ENCODE measurements around the gene DNAJC30. TPM values are rescaled to one million over a fixed set of nuclear protein-coding genes. Genes with fewer than 3 reads are reported as not detected.
"Not testable (repeated sequence)": the region's sequence is repeated elsewhere in the genome, so short reads cannot be mapped to it uniquely, and the experiment has no call there.

The DNAJC30 gene
- total RNA-seq, 1 donor = 3.0 TPM

DNA sequence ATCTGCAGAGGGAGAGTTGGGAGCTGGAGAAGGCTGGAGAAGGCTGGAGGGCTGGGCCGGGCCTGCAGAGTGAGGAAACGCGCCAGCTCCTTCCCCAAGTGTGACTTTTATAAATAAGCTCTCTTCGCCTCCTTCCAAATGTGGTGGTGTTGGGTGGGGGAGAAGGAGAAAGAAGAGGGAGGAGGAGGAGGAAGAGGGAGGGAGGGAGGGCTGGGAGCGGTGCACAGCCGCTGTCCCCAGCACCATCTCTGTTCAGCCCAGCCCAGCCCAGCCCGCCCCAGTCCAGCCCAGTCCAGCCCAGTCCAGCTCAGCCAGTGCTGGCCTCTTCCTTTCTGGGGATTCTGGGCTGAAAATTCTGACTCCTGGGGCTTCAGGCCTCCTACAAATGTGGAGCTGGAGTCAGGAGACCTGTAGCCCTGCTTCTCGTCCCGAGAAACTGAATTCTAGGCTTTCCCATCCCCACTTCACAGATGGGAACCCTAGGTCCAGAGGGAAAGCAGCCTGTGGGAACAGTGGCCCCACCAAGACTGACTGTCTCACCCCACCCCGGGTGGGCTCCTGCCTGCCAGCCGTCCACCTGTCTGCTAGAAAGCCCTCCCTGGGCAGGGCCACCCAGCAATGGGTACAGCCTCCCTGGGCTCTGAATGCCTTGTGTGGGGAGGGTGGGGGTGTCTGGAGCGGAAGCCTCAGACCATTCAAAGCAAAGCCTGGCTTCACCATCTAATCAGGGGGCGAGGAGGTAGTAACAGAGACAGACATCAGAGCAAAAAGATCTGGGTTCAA is 34.0 kb upstream of the DNAJC30 start:
- TF ChIP-seq, protein P1, sequence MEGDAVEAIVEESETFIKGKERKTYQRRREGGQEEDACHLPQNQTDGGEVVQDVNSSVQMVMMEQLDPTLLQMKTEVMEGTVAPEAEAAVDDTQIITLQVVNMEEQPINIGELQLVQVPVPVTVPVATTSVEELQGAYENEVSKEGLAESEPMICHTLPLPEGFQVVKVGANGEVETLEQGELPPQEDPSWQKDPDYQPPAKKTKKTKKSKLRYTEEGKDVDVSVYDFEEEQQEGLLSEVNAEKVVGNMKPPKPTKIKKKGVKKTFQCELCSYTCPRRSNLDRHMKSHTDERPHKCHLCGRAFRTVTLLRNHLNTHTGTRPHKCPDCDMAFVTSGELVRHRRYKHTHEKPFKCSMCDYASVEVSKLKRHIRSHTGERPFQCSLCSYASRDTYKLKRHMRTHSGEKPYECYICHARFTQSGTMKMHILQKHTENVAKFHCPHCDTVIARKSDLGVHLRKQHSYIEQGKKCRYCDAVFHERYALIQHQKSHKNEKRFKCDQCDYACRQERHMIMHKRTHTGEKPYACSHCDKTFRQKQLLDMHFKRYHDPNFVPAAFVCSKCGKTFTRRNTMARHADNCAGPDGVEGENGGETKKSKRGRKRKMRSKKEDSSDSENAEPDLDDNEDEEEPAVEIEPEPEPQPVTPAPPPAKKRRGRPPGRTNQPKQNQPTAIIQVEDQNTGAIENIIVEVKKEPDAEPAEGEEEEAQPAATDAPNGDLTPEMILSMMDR (IDR thresholded peaks at IDR 0.05; ENCODE audit: insufficient read depth, low read depth, low read length) = no peak
- peak; percentile 37 for DNase-seq (ENCODE audit: low read depth)
- peak overlapping the region; percentile 77 for H3K4me3 ChIP-seq (ENCODE audit: low read depth, low read length)

DNA sequence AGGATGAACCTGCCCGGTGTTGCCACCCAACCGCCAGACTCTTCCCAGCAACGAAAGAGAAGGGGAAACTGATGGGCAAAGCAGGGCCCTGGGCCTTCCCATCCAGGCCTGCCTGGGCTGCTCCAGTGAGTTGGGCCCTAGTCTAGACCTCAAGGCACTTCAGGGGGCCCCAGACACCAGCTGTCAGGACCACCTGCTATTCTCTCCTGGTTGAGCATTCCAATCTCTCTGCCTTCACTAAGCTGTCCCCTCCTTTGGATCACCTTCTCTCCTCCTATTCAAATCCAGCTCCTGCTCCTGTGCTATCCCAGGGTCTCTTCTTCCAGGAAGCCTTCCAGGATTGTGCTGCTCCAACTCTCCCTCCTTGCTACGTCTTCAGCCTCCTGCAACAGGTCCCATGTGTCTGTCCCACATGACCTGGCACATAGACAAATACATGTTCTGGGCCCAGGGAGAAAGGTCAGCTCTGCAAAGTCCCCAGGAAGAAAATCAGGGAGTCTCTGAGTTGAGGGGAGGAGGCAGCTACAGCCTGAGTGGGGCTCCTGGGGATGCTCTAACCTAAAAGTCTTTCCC is 33.2 kb upstream of the DNAJC30 start:
- TF ChIP-seq, protein P1 (IDR thresholded peaks at IDR 0.05; ENCODE audit: insufficient read depth, low read depth, low read length) = no peak
- H3K4me3 ChIP-seq (ENCODE audit: low read depth, low read length) = no peak overlapping the region
- no peak for DNase-seq (ENCODE audit: low read depth)

DNA sequence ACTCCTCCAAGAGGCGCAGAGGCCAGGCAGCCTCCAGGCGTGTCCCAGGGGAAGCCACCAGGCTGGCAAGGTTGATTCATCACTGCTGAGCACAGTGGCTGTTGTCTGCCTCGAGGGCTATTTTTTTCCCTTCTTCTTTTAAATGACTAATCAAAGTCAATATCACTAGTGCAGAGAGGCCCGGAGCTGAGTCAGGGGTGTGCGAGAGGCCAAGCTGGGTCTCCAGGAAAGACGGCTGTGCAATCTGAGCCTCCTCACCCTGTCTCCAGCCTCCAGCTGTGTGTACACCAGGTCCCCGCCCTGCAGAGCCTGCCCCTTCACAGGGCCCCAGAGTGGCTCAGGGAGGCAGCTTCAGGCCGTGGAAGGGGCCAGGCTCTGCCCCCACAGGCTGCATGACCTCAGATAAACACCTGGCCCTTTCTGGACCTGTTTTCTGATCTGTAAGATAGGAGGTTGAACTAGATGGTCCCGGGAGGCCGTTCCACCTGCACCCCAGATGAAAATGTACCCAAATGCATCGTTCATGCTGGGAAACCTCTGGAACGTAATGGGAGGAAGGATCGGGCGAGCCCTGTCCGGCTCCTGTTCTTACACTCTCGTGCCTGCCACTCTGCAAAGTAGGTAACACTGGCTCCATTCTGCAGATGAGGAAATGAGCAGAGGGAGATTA is 32.5 kb upstream of the DNAJC30 start:
- TF ChIP-seq, protein P1 (IDR thresholded peaks at IDR 0.05; ENCODE audit: insufficient read depth, low read depth, low read length) = no peak
- H3K4me3 ChIP-seq (ENCODE audit: low read depth, low read length) = no peak overlapping the region
- peak; percentile 94 for DNase-seq (ENCODE audit: low read depth)

DNA sequence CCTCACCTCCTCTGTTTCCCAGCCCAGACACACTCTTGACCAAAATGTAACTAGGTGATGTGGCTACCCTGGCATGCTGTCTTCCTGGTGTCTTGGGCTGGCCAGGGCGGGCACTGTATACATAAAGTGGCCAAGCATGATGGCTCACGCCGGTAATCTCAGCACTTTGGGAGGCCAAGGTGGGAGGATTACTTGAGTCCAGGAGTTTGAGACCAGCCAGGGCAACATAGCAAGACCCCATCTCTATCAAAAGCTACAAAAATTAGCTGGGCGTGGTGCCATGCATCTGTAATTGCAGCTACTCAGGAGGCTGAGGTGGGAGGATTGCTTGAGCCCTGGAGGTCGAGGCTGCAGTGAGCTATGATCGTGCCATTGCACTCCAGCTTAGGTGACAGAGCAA is 30.1 kb upstream of the DNAJC30 start:
- not testable (repeated sequence) for DNase-seq (ENCODE audit: low read depth); H3K4me3 ChIP-seq (ENCODE audit: low read depth, low read length)

DNA sequence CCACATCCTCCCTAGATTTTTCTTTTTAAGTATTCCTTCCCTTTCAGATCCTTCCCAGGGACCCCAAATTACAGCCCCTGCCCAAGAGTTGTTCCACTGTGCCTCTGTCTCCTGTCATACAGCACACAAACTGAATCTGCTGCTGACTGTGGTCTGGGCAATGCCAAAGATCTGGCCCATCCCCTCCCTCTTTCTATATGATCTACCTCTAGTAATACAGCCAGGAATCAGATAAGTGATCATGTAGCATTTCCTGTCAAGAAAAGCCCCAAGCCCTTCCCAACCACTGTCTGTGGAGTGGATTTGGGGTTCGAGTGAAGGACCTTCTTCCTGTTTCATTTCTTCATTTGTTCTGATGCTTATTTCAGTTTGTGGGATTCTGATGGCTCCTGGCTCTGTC is 29.5 kb upstream of the DNAJC30 start:
- no peak for DNase-seq (ENCODE audit: low read depth)
- TF ChIP-seq, protein P1 (IDR thresholded peaks at IDR 0.05; ENCODE audit: insufficient read depth, low read depth, low read length) = no peak
- H3K4me3 ChIP-seq (ENCODE audit: low read depth, low read length) = no peak overlapping the region

DNA sequence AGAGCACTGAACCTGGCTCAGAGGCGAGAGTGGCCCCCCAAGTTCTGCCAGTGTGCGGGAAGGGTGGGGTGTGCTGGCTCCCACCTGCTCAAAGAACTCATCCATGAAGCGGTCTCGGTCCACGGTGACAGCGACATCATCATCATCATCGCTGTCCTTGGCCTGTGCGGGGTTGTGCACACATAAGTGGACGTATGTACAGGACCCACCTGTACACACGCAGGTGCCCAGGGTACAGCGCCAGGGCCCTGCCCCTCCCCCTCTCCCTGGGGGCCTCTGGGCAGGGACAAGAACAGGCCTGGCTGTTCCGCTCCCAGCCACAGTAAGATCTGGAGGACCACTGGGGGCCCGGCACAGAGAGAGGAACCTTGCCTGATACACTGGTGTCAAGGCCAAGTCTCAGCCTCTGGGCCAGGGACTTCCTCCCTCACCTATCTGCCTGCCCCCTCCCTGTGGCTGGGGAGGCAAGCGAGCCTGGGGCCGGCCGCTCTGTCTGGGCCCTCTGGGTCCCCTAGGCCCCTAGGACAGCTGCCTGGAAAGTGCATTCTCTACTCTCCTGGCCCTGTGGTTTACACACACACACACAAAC is 25.8 kb upstream of the DNAJC30 start:
- H3K4me3 ChIP-seq (ENCODE audit: low read depth, low read length) = no peak overlapping the region
- no peak for DNase-seq (ENCODE audit: low read depth)
- TF ChIP-seq, protein P1 (IDR thresholded peaks at IDR 0.05; ENCODE audit: insufficient read depth, low read depth, low read length) = no peak

DNA sequence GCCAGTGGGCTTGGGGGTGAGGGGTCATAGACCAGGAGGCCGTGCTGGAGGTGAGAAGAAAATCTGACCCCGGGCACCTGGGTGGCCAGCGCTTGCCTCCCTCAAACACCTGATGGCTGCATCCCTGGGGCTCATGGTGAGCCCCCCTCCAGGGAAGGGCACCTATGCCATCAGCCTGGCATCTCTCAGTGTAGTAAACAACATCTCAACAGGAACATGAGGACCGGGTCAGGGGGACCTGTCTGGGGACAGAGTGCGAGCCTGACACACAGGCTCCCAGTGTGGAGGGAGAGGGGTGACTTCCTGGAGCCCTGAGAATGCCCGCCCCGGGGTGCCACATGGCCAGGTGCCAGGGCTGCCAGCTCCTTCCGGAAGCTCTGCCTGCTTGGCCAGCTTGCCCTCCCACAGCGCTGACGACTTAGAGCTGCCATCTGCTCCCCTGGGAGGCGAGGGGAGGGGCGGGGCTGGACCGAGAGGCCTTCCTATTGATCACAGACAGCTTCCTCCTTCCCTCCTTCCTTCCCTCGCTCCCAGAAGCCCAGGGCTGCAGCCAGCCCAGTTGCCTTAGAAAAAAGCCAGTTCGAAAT is 23.9 kb upstream of the DNAJC30 start:
- TF ChIP-seq, protein P1 (IDR thresholded peaks at IDR 0.05; ENCODE audit: insufficient read depth, low read depth, low read length) = no peak
- DNase-seq (ENCODE audit: low read depth) = no peak
- no peak overlapping the region for H3K4me3 ChIP-seq (ENCODE audit: low read depth, low read length)
